Stimulated activated CD4-positive, alpha-beta T cell treated with anti-CD3 and anti-CD28 coated beads, Interleukin-12 subunit alpha, Interleukin-12 subunit beta, amount 100 ng/mL, for 24 hours (primary cell): Measurements from ENCODE around the gene GPHA2.
"Not testable (repeated sequence)": the region's sequence is repeated elsewhere in the genome, so short reads cannot be mapped to it uniquely, and the experiment has no call there.

Experiments used
- DNase-seq, 2 experiments: peaks; one replicate each; pipeline ENCODE4 v3.0.0-alpha.2; 2020; ENCODE audit warnings: low read depth in 2 of 2

The GPHA2 gene, protein sequence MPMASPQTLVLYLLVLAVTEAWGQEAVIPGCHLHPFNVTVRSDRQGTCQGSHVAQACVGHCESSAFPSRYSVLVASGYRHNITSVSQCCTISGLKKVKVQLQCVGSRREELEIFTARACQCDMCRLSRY

DNA sequence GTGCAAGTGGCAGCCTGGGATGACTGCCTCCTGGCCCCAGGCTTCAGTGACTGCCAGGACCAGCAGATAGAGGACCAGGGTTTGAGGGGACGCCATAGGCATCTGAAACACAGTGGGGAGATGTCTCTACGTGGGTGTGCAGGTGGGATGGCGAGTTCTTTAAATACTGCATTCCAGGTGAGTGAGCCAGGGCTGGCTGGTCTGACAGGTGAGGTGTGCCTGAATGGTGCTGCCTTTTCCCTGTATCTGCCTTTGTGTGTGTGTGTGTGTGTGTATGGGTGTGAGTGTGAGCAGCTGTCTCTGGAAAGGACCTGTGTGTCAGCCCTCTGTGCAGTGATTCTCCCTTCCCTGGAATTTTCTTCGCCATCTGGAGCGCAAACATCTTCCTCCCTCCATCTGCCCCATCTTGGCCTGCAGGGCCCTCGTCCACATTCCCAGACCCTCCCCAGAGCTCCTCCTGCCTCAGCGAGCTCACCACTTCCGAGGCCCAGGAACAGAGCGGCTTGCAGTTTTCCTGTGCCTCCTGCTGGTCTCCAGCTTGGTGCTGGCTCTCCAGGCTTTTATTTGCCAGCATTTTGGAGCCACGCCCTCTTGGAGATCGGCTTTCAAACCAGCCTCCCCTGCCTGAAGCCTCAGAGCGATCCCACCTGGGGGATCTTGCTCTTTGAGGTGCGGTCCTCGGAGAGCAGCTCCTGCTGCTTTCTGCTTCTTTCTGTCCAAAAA lies at the start of gene GPHA2:
GPHA2 (minus strand) TSS at position 535 of the 723 bp plus-strand sequence; CDS start at position 102, 433 bp downstream.
- DNase-seq, result no peak

DNA sequence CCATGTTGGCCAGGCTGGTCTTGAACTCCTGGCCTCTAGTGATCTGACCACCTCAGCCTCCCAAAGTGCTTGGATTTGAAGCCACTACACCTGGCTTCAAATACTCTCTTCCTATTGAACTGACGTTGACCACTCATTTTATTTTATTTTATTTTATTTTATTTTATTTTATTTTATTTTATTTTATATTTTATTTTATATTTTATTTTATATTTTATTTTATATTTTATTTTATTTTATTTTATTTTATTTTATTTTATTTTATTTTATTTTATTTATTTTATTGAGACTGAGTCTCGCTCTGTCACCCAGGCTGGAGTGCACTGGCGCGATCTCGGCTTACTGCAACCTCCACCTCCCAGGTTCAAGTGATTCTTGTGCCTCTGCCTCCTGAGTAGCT lies 47.6 kb upstream of the GPHA2 start:
- DNase-seq, result not testable (repeated sequence)

DNA sequence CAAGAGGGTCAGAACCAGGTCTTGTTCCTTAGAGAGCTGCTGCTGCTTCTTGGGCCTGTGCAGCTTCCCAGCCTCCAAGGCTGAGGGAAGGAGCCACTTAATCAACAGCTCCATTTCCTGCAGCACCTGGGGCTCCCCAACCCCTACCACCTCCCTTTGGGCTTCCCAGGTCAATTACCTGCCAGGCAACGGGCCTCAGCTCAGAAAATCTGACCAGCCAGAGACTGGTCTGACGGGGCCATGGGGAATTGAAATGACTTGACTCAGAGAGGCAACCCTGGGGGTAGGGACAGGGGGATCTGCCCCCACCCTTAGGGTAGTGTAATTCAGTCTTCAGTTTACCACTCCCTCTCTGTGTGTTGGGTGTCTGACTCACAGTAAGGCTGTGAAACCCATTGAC lies 41.0 kb upstream of the GPHA2 start:
- DNase-seq, result no peak

DNA sequence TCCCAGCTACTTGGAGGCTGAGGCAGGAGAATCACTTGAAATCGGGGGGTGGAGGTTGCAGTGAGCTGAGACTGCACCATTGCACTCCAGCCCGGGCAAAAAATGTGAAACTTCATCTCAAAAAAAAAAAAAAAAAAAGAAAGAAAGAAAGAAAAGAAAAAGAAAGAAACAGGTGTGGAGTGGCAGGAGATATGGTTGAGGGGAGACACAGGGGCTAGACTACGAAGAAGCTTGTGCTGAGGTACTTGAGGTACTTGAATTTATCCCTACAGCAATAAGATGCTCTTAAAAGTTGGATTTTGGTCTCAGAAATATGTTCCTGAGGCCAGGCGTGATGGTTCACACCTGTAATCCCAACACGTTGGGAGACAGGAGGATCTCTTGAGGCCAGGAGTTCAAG lies 38.4 kb upstream of the GPHA2 start:
- DNase-seq, result no peak

DNA sequence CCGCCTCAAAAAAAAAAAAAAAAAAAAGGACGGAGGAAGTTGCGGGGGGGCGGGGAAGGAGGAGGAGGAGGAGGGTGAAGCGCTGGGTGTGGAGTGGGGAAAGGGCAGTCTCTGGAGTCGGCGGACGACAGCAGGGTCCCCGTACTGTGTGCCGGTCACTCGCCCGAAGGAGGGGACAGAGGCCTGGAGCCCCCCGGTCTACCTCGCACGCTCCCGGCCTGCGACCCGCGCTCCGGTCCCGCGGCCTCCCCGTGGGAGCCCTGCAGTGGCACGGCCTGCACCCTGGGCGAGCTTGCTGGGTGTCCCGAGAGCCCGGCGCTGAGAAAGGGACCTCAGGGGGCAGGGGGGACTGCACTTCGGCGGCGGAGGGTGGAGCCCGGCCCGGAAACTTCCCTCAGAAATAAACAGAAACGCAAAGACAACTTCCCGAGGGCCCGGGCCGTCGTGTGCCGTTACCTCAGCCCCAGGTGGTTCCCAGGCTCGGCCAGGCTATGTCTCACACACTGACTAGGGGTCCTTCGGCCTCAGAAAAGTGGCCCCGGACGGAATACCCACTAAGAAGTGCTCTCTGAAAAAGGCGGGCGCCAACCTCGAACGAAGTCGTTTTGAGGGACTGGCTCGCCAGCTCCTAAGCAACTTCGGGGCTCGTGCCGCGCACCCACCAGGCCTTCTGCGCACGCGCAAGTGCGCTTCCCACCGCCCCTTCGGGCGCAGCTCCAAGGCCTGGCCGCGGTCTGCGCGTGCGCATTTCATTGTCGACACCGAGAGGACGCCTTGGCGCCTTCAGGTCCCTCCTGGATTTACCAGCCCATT lies 35.9 kb upstream of the GPHA2 start, which contains the start of gene MAJIN:
MAJIN (minus strand) TSS at position 688 of the 813 bp plus-strand sequence. CDS start 12,703 bp downstream, outside the sequence.
- peak; percentile 78 to 89 for DNase-seq

DNA sequence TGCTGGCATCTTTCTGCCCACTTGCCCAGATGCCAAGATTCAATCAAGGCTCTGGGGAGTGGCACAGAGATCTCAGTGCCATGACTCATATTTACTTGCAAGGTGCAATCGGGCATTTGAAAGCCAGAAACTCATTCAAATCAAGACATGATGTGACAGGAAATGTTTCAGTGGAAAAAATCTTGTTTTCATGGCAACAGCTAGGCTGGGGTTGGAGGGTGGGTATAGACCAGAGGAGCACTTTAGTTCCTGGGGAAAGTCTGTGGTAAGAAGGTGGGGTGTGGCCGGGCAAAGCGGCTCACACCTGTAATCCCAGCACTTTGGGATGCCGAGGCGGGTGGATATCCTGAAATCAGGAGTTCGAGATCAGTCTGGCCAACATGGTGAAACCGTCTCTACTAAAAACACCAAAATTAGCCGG lies 35.0 kb upstream of the GPHA2 start:
- peak in 1 of 2 experiments; percentile 20 for DNase-seq

DNA sequence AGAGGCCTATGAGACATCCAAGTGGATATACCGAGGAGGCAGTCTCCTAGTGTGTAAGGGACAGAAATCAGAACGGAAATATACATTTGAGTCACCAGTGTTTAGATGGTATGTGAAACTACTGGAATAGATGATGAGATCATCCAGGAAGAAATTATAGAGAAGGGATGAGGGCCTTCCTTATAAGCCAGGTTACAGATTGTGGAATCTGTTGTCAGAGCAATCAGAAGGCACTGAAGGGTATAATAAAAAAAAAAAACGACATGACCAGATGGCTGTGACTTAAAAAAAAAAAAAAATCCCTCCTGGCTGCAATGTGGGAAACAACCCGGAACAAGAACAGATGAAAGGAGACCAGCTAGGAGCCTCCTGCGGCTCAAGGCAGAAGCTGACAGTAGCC lies 33.5 kb upstream of the GPHA2 start:
- no peak for DNase-seq

DNA sequence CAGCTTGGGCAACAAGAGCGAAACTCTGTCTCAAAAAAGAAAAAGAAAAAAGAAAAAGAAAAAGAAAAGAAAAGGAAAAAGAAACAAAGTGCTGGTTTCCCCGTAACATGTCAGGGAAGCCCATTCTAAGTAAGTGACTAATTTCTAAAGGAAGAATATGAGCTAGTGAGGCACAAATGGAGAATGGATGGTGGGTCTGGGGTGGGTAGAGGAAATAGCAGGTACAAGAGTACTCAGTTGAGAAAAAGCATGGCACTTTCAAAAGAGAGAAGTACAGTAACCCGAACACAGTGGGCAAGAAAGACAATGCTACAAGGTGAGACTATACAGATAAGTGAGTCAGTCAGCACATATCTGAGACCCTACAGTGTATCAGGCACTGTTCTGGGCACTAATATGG lies 31.7 kb upstream of the GPHA2 start:
- DNase-seq, result no peak

DNA sequence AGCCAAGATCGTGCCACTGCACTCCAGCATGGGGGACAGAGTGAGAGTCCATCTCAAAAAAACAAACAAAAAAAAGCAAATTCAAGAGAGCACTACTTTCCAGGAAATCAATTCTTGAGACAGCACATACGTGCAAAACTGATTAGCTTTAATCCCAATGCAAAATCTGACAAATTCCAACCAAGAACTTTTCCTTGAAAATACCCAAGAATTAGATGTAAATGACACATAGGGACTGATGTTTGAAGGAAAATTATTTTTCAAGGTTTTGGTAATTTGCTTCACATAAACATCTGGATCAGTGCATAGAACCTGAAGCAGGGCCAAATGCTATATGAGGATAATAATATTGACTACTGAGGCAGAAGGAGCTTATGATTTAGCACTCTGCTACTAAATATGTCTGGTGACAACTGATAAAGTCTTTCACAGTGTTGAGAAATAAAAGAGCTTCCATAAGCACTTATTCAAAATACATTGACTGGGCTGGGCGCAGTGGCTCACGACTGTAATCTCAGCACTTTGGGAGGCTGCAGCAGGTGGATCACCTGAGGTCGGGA lies 27.5 kb upstream of the GPHA2 start:
- DNase-seq, result no peak

DNA sequence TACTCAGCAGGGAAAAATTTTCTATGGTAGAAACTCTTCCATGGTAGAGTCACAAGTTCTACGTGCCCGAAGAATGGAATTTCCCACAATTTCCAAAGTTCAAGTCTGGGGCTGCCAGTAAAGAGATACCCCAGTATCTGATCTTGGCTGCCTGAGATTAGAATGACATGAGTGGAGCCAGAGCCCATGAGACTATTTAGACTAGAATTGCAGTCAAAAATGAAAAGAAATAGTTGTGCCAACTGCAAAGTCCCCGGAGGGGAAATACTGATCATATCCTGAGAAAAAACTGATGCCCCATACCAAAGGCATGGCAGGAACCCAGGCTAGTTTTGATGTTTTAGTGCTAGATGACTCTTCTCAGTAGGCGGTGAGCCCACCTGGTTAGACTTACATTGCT lies 25.0 kb upstream of the GPHA2 start:
- DNase-seq, result no peak

DNA sequence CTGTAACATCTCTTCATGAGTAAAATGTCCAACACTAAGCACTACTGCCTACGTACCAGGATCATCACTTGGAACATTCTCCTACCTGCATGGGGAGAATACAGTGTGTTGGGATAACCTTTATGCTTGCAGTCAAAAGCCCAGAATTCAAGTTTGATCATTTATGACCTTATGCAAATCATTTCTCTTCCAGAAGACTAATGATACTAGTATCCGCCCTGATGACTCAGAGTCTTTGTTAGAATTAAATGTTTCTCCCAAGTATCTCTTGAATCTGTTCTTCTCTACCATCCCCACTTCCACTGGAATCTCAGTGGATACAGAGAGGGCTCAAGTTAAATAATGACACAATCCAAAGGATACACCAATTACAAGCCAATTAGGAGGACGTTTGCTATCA lies 23.8 kb upstream of the GPHA2 start:
- no peak for DNase-seq

DNA sequence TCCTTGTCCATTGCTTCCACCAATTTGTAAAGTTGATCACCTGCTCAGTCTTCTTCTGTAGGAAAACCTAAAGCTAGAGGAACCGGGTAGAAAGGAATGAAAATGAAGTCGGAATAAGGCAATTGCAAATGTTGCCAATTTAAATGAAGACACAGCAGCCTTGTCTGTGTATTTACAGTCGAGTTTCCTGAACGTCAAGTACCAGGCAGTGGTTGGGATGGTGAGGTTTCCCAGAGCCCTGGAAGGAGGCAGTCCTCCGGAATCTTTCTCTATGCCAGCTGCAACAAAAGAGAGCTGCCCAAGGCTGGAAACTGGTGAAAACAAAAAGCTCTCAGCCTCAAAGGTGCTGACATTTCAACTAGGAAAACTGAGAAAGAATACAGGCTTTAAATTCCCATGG lies 18.5 kb upstream of the GPHA2 start:
- no peak for DNase-seq

DNA sequence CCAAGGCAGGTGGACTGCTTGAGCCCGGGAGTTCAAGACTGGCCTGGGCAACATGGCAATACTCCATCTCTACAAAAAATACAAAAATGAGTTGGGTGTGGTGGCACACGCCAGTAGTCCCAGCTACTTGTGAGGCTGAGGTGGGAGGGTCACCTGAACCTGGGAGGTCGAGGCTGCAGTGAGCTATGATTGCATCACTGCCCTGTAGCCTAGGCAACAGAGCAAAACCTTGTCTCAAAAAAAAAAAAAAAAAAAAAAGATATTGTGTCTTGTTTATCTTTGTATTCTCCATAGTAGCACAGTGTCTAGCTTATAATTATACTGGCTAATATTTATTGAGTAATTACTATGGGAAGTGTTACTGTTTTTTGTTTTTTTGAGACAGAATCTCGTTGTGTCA lies 15.8 kb upstream of the GPHA2 start:
- no peak for DNase-seq

DNA sequence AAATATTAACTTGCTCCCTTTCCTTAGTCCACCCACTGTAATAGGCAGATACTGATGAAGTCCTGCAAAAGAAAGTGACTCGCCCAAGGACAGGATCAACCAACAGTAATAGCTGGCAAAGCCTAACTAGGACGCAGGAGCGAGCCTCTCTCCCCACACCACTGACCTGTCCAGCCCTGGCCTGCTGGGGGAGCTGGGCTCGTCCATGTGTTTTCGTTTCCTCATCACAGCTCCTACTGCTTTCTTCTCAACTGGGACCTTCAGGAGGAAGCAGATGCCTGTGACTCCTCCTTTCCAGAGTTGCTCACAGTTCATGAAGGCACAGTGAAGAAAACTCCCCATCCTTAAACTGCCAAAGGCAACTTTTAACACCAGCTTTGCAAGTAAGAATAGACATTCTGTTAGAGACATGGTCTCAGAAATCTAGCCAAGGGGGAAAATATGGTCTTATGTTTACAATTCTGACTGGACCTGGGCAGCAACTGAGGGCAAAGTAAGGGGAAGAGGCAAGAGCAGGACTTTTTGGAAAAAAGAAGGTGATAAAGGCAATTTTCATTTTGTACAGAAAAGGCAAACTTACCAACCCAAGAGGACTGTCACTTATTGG lies 11.6 kb upstream of the GPHA2 start:
- DNase-seq, result no peak

DNA sequence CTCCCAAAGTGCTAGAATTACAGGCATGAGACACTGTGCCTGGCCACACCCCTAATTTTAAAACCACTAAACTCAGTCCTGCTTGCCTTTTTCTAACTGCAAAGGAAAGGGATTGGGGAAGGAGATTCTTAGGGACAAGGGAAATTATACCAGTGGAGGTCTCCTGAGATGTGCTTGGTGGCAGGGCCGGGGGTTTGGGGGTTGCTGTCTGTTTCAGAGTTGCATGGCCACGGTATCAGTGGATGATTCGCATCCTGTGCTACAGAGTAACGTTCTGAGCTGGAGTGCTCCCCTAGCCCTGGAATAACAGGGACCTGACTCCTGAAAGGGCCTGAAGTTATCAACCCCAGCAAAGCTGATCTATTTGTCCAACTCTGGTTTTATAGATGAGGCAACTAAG lies 846 bp upstream of the GPHA2 start:
- no peak for DNase-seq

DNA sequence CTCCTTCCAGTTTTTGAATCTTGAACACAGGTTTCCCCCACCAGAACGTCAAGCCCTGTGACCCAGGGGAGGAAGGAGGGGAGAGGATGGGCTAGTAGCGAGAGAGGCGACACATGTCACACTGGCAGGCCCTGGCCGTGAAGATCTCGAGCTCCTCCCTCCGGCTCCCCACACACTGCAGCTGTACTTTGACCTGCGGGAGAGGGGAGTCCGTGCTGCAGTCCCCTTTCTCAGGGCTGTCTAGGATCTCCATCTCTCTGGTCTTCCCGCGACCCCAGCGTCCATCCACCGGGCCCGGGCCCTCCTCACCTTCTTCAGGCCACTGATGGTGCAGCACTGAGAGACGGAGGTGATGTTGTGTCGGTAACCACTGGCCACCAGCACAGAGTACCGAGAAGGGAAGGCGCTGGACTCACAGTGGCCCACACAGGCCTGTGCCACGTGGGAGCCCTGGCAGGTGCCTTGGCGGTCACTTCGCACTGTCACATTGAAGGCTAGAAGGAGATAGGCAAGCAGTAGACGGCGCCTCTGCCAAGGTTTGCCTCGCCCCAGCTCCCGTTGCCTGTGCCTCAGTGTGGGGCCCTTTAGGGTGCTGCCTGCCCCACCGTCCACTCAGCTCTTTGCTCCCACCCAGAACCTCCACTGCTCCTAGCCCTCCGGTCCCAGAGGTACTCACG lies 873 bp downstream of the GPHA2 start:
- no peak for DNase-seq

DNA sequence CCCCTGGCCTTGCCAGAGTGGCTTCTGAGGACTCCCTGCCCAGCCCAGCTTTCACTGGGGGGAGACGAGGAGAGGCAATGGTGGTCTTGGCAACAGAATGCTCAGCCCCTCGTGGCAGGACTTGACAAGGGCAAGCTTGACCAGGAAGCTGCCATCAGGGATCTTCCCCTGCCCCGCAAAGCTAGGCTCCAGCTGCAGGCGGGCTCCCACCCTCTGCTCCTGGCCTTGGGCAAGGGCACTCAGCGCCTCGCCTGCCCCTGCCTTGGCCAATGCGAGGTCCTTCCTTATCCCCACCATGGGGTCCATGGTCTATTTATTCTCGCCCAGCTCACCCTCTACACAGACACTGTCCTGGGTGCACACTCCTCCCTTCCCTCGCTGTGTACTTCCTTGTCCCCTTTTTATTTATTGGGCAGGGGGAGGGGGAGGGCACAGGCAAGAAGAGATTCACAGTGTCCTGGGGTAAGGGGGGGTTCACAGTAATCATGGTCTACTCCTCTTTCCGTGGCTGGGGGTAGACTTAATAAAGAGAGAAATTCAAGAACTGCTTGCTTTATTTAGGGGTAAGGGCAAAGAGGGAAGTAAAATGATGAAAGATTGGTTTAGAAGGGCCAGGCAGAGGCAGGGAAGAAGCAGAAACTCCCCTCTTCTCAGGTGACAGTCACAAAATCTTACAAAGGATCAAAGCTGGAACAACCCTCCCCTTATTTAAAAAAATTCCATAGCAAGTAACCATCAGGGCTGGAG lies 1.6 kb downstream of the GPHA2 start:
- DNase-seq, result no peak

DNA sequence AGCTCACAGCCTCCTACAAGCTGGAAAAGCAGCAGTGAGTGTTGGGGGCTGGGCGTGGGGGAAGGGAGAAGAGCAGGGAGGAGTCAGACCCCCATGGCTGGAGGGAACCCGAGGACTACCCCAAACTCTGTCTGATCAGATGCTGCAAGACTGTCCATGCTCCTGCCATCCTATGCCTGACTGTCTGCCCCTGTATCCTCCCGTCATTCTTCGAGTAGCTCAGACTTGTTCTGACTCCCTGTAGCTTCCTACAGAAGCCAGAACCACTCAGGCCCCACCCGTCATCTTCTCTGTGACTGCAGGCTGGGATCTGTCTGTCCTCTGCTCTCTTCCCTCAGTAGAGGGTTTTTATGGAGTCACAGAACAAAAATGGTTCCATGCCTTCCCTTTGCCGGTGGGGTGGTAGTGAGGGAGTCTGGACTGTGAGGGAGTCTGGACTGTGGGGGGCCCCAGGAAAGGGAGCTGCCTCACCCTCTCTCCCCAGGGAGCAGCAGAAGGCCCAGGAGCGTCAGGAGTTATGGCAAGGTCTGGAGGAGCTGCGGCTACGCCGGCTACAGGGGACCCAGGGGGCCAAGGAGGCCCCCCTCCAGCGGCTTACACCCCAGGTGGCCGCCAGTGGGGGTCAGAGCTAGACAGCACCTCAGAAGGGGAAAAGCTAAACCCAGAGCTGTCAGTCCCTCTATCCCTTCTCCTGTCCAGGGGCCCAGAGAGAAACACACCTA lies 2.3 kb downstream of the GPHA2 start:
- DNase-seq, result no peak

DNA sequence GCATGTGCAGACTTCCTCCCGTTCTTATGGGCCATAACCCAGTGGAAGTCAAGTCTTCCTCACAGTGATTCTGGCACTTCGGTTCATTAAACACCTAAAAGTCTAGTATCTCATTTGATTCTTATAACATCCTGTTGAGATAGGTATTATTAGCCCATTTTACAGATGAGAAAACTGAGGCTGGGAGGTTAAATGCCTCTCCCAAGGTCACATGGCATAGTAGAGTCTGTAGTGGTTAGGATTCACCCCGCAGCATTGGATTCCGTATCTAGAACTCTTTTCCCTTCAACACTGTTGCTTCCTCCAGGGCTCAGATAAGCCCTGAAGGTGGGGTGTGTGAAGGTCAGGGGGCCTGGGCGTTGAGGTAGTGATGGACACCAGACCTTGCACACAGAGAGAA lies 3.4 kb downstream of the GPHA2 start:
- no peak for DNase-seq

DNA sequence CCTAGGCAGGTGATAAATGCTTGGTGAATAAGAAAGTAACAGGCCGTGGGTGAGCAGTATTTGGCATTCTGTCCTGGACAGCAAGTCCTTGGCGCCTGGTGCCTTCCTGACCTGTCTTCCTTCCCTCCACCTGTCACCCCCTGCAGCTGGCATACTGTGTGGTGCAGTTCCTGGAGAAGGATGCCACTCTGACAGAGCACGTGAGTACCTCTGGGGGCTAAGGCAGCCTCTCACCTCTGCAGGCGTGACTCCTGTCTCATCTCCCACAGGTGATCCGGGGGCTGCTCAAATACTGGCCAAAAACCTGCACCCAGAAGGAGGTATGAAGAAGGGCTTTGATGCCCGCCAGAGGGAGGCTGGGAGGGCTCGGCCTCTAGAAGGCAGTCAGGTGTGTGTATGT lies 4.4 kb downstream of the GPHA2 start:
- DNase-seq, result no peak
